Stimulated activated CD8-positive, alpha-beta memory T cell treated with anti-CD3 and anti-CD28 coated beads, Interleukin-15, amount 100 ng/mL, for 4 hours (primary cell): ENCODE data around the gene MAGED1.
"Not testable (repeated sequence)": the region's sequence is repeated elsewhere in the genome, so short reads cannot be mapped to it uniquely, and the experiment has no call there.

Experiments
- DNase-seq, 2 donors: peaks; one replicate each; pipeline ENCODE4 v3.0.0-alpha.2; 2020; ENCODE audit warnings: low read depth in 2 of 2

The MAGED1 gene

DNA sequence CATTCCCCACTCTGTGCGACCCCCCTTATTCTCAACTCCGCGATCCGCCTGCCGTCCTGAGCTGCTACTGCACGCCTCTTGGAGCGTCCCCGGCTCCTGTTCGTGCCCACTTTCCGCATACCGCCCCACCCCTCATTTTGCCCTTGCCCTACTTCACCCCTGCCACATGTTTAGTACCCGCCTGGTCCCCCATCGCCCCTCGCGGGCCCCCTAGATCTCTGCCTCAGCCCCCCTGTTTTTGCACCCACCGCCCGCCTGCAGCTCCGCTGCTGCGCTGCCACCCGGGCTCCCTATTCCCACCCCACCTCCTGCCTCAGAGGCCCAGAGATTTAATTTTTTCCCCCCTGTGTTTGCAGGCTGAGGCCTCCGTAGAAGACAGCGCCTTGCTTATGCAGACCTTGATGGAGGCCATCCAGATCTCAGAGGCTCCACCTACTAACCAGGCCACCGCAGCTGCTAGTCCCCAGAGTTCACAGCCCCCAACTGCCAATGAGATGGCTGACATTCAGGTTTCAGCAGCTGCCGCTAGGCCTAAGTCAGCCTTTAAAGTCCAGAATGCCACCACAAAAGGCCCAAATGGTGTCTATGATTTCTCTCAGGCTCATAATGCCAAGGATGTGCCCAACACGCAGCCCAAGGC, 1.4 kb downstream of the MAGED1 start:
- DNase-seq: no peak

DNA sequence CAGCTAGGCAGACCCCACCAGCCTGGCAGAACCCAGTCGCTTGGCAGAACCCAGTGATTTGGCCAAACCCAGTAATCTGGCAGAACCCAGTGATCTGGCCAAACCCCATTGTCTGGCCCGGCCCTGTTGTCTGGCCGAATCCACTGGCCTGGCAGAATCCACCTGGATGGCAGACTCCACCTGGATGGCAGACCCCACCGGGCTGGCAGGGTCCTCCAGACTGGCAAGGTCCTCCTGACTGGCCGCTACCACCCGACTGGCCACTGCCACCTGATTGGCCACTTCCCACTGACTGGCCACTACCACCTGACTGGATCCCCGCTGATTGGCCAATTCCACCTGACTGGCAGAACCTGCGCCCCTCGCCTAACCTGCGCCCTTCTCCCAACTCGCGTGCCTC, 3.2 kb downstream of the MAGED1 start:
- no peak for DNase-seq

DNA sequence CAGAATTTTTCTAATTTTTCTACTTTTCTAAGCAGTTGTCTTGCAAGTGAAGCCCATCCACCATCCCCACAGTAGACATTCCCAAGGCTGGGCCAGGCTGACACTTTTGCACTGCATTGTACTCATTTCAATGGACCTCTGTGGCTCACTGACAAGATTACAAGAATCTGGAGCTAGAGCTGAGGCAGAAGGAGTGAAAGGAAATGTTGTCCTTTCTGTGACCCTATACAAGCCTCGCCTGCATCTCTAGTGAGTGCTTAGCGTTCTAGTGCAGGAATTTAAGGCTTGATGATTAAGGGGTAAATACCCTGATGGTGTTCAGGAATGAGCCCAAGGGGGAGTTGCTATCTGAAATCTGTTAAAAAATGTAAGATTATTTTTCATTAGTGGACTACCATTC, 6.3 kb downstream of the MAGED1 start:
- DNase-seq: no peak

DNA sequence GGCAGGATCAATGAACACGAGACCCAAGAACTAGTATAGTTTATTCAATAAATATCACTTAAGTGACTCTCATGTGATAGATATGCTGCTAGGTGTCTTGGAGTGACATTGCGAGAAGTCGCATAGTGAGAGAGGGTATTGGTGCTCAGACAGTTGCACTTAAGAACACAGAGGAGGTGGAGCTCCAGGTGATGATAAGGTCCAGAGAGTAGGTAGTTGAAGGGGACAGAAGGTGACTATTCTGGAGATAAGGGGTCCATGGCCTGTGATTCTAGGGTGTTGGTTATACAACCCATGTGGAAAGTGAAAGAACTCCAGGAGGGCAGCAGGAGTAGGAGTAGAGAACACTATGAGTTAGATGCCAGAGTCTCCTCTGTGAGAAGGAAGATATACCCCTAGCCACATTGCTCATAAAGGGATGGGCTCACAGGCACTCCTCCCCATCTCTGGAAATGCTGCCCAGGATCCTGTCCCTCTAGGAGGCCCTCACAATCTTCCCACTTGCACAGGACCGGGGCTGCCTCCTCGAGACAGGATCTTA, 9.2 kb downstream of the MAGED1 start:
- DNase-seq: no peak

DNA sequence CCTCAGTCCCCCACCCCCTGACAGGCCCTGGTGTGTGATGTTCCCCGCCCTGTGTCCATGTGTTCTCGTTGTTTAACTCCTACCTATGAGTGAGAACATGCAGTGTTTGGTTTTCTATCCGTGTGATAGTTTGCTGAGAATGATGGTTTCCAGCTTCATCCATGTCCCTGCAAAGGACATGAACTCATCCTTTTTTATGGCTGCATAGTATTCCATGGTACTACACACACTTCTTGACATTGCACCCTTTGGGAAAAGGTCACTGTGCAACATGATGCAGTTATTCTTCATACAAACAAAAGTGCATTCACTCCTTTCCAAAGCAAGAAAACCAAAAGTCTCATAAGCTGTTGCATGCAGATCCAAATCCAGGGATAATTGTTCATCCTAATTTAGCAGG, 11.7 kb downstream of the MAGED1 start:
- not testable (repeated sequence) for DNase-seq

DNA sequence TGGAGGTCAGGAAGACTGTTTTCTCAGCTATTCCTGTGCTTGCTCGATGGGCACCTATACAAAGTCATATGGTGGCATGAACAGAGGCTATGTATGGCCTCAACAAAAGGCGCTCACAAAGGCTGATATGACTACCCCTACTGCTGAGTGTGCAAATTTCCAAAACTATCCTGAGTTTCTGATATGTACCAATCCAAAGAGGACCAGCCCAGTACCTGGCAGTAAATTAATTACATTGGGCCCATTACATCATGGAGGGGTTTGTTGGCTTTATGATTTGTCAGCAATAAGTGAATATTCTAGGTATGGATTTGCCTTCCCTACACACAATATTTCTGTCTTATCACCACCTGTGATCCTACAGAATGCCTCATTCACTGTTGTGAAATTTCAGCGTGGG, 12.3 kb downstream of the MAGED1 start:
- DNase-seq: no peak

DNA sequence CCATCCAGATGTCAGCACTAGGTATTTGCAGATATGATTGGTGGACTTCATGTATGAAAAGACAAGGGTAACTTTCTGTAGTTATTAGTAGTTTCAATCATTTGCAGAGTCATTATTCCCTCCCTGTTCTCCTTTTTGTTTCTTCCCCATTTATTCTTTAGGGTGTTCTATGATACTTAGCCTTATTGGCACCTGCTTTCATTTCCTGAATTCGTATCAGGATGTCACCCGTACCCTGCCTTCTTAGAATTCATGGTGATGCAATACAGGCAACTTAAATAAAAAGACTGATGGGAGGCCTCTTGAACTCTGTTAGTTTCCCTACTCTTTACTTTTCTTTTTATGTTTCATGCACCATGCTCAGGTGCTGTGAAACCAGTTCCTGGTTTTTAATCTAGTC, 24.2 kb downstream of the MAGED1 start:
- no peak for DNase-seq

DNA sequence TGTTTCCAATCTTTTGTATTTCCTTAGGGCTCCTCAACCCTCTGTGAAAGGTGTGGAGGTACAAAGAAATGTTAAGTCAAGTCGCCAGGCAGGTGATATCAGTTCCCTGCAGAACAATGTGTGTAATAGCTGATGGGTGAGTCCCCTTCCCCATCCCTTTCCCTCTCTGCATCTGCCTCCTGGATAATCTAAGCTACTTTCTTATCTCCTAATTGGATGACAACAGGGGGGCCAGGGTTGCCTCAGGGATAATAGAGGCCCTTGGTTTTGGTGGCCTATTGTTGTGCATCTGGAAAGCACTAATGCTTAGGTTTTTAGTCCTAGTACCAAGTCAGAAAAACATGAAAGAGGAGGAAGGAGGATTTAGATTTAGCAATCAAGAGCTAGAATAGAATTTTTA, 29.1 kb downstream of the MAGED1 start:
- no peak for DNase-seq

DNA sequence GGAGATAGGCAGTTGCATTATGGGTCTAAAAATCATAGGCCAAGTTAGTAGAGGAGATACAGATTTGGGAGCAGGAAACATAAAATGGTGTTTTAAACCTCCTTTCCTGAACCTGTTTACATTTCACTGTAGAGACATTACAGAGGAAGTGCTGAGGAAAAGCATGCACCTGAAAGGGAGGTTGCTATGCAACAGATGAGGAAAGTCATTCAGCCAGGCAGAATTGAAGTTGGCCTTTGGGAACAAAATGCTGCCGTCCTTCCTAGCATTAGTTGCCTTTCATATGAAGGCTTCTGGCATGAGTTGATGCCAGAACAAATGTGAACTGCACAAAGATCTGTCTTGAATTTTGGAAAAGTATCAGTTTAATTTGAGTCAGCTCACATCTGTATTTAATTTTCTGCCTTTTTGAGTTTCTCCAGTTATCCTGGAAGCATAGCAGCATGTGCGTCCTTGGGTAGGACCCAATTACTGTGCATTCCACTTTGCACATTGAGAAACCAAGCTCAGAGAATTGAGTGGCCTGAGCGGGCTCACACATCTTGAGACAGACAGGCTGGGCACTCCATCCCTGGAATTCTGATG, 38.2 kb downstream of the MAGED1 start:
- no peak for DNase-seq
